CD14-positive monocyte (primary cell): Measurements from ENCODE around the gene PCBP3. TPM values are rescaled to one million over a fixed set of nuclear protein-coding genes. Genes with fewer than 3 reads are reported as not detected.
A peak's percentile ranks its signal among the peaks of the same experiment; 100 is the strongest.

Experiments used
- DNase-seq, 3 donors: peaks; one replicate each; pipeline ENCODE4 v3.0.0-alpha.2; 2011 to 2022
- H2AFZ ChIP-seq: 2 replicates; pipeline ENCODE4 v1.6.0; 2012; ENCODE audit warnings: mild to moderate bottlenecking, low read depth, low read length, inconsistent platforms; ENCODE audit not compliant: insufficient read depth, poor library complexity, severe bottlenecking
- H3K27ac ChIP-seq, 2 donors: 1 replicate in 1 of 2; 2 replicates in 1 of 2; pipeline ENCODE4 v1.5.1; 2012 to 2013; ENCODE audit warnings: low read length in 2 of 2, control low read depth in 1 of 2, inconsistent platforms in 1 of 2, low read depth in 1 of 2, mild to moderate bottlenecking in 1 of 2
- H3K27me3 ChIP-seq, 2 donors: one replicate each; pipeline versions ENCODE4 v1.6.0 to v1.6.1; 2011 to 2013; ENCODE audit warnings: low read length in 2 of 2; ENCODE audit not compliant: control insufficient read depth in 2 of 2, insufficient read depth in 2 of 2
- H3K36me3 ChIP-seq, 2 donors: replicated peaks in 1 of 2; 1 replicate in 1 of 2; 2 replicates in 1 of 2; pipeline versions ENCODE4 v1.5.1 to v1.6.1; 2012 to 2013; ENCODE audit warnings: low read length in 2 of 2, control low read depth in 1 of 2, inconsistent platforms in 1 of 2, mild to moderate bottlenecking in 1 of 2; ENCODE audit not compliant: insufficient read depth in 2 of 2, control insufficient read depth in 1 of 2
- H3K4me1 ChIP-seq, 2 donors: 1 replicate in 1 of 2; 2 replicates in 1 of 2; pipeline versions ENCODE4 v1.5.1 to v1.6.1; 2012 to 2013; ENCODE audit warnings: low read length in 2 of 2, control low read depth in 1 of 2, inconsistent platforms in 1 of 2, mild to moderate bottlenecking in 1 of 2, moderate library complexity in 1 of 2; ENCODE audit not compliant: insufficient read depth in 2 of 2, control insufficient read depth in 1 of 2
- H3K4me2 ChIP-seq: replicated peaks from 2 replicates; pipeline ENCODE3; 2012; ENCODE audit warnings: low read length, moderate library complexity, mild to moderate bottlenecking; ENCODE audit not compliant: poor library complexity, severe bottlenecking; ENCODE audit errors: extremely low read depth
- H3K4me3 ChIP-seq, 3 experiments: fragments of 200-600 bp in 1 of 3; sonication (generic) in 1 of 3; replicated peaks in 1 of 3; 1 replicate in 2 of 3; 2 replicates in 1 of 3; pipeline ENCODE4 v1.5.1; 2011 to 2013; ENCODE audit warnings: low read length in 3 of 3, mild to moderate bottlenecking in 3 of 3, control low read depth in 2 of 3, low read depth in 2 of 3, inconsistent platforms in 1 of 3, moderate library complexity in 1 of 3
- H3K79me2 ChIP-seq: 2 replicates; pipeline ENCODE4 v1.6.0; 2012; ENCODE audit warnings: mild to moderate bottlenecking, control low read depth, inconsistent platforms, low read length, moderate library complexity; ENCODE audit not compliant: insufficient read depth
- H3K9ac ChIP-seq: 2 replicates; pipeline ENCODE4 v1.6.0; 2017; ENCODE audit warnings: low read length, mild to moderate bottlenecking; ENCODE audit not compliant: insufficient read depth, poor library complexity, severe bottlenecking
- H3K9me3 ChIP-seq, 2 donors: replicated peaks in 1 of 2; 1 replicate in 1 of 2; 2 replicates in 1 of 2; pipeline versions ENCODE4 v1.5.1 to v1.6.1; 2012 to 2013; ENCODE audit warnings: low read length in 2 of 2, control low read depth in 1 of 2; ENCODE audit not compliant: control insufficient read depth in 1 of 2, insufficient read depth in 1 of 2
- H4K20me1 ChIP-seq: 2 replicates; pipeline ENCODE4 v1.6.0; 2012; ENCODE audit warnings: mild to moderate bottlenecking, low read length, control low read depth, moderate library complexity; ENCODE audit not compliant: insufficient read depth
- H3K27ac Mint-ChIP-seq, 7 donors: one replicate each; pipeline ENCODE4 v1.8.0; 2020; ENCODE audit warnings: mild to moderate bottlenecking in 7 of 7, mixed read lengths in 7 of 7, moderate library complexity in 6 of 7, inconsistent platforms in 2 of 7
- H3K27me3 Mint-ChIP-seq, 3 donors: one replicate each; pipeline ENCODE4 v1.8.0; 2021 to 2022; ENCODE audit warnings: low read depth in 3 of 3, mild to moderate bottlenecking in 3 of 3, mixed read lengths in 3 of 3, moderate library complexity in 3 of 3, inconsistent platforms in 1 of 3
- H3K36me3 Mint-ChIP-seq, 2 donors: one replicate each; pipeline ENCODE4 v1.8.0; 2020; ENCODE audit warnings: mixed read lengths in 2 of 2, inconsistent platforms in 1 of 2, mild to moderate bottlenecking in 1 of 2
- H3K4me1 Mint-ChIP-seq: one replicate; pipeline ENCODE4 v1.8.0; 2020; ENCODE audit warnings: mild to moderate bottlenecking, mixed read lengths
- H3K4me3 Mint-ChIP-seq, 2 donors: one replicate each; pipeline ENCODE4 v1.8.0; 2020; ENCODE audit warnings: mild to moderate bottlenecking in 2 of 2, mixed read lengths in 2 of 2, moderate library complexity in 1 of 2
- H3K9me3 Mint-ChIP-seq, 7 donors: one replicate each; pipeline ENCODE4 v1.8.0; 2020 to 2022; ENCODE audit warnings: mixed read lengths in 7 of 7, mild to moderate bottlenecking in 6 of 7, moderate library complexity in 6 of 7, inconsistent platforms in 2 of 7
- CTCF ChIP-seq: fragments of 200-600 bp; IDR thresholded peaks from one replicate; pipeline ENCODE4 v1.8.0; 2022; ENCODE audit warnings: antibody characterized with exemption, mild to moderate bottlenecking
- WGBS: methylation state at CpG from one replicate; pipeline ENCODE4 v1.1.5; 2013; ENCODE audit warnings: missing lambda C conversion rate; ENCODE audit not compliant: insufficient coverage; 5-methylcytosine and 5-hydroxymethylcytosine counted together
- intact Hi-C, 2 donors: fragments of 100-400 bp; cut with micrococcal nuclease; formaldehyde crosslinking; loops; one replicate each; pipeline versions ENCODE4 v1.15.0 to v1.15.1; 2023
- polyA plus RNA-seq, 3 donors: library from polyadenylated mRNA; depleted of rRNA in 1 of 3; unstranded in 2 of 3; stranded (reverse) in 1 of 3; fragments of 300-500 nt in 2 of 3; fragments of >200 nt in 1 of 3; fragmentation: Illumina TruSeq in 2 of 3; gene quantifications; 1 replicate in 2 of 3; 2 replicates in 1 of 3; pipeline ENCODE4 v1.2.3, GENCODE V29; 2012 to 2021

The PCBP3 gene
- polyA plus RNA-seq, 3 donors: 0.34 to 0.49 TPM; not detected in 1

DNA sequence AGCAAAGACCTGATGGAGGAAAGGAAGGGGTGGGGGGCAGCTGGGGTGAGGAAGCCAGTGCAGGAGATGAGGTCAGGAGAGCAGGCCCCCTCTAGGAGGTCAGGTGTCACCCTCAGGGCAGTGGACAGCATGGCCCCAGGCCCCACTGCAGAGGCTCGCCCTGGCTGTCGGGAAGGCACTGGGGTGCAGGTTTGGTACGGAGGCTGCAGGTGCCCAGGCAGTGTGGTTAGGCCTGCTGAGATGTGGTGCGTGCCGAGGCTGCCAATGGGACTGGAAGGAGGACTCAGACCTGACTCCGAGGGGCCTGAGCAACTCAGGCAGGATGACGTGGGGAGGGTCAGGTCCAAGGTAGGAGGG is 82.3 kb downstream of the PCBP3 start:
- Histone ChIP-seq H4K20me1 (no peaks in the 10 kb centered on the region), H3K9me3 (no peaks in the 10 kb centered on the region), H3K27ac (no peak overlapping the region), H3K27me3 (no peaks in the 10 kb centered on the region), H3K36me3 (no peaks in the 10 kb centered on the region), H3K4me3 (no peak overlapping the region), H2AFZ (no peak overlapping the region), H3K4me2 (no peak overlapping the region), H3K4me1 (no peaks in the 10 kb centered on the region), H3K9ac (no peak overlapping the region), H3K79me2 (no peaks in the 10 kb centered on the region)
- H3K27ac Mint-ChIP-seq: peak overlapping the region in 1 of 7 donors; percentile 26
- H3K4me1 Mint-ChIP-seq: peaks cover 3% of the 10 kb centered on the region
- no peaks in the 10 kb centered on the region for H3K36me3 Mint-ChIP-seq
- intact Hi-C loops: no loop called here
- DNase-seq: no peak
- no peak overlapping the region for H3K4me3 Mint-ChIP-seq
- TF ChIP-seq CTCF: no peak
- 97% methylated on average over 7 of the region's 7 CpGs for WGBS
- H3K9me3 Mint-ChIP-seq: no peaks in the 10 kb centered on the region
- H3K27me3 Mint-ChIP-seq: peaks cover 0 to 2% (median 0%) of the 10 kb centered on the region in 3 donors

DNA sequence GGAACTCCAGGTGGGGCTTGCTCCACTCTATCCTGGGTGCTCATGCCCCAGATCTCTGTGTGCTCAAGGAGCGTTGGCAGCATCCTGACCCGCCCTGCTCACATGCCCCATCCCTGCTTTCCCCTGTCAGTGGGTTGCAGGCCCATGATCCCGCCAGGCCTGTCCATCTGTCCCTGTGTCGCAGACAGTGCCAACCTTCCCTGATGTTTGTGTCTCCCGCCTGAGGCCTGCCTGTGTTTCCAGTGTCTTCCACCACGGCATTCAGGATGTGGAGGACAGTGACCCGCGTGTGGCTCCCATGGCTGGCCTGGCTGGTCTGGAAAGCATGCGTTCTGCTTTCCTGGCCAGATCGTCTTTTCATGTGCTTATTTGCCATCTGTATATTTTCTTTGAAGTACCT is 82.9 kb downstream of the PCBP3 start:
- 94% methylated on average over 10 of the region's 10 CpGs for WGBS
- no peaks in the 10 kb centered on the region for H3K36me3 Mint-ChIP-seq
- no peaks in the 10 kb centered on the region for H3K4me1 ChIP-seq
- no peaks in the 10 kb centered on the region for H3K9me3 Mint-ChIP-seq
- no peak overlapping the region for H2AFZ ChIP-seq
- no peaks in the 10 kb centered on the region for H3K36me3 ChIP-seq
- H3K27ac ChIP-seq: no peak overlapping the region
- H4K20me1 ChIP-seq: no peaks in the 10 kb centered on the region
- peaks cover 3% of the 10 kb centered on the region for H3K4me1 Mint-ChIP-seq
- no peak overlapping the region for H3K27ac Mint-ChIP-seq
- no peak overlapping the region for H3K4me2 ChIP-seq
- H3K4me3 Mint-ChIP-seq: no peak overlapping the region
- H3K9ac ChIP-seq: no peak overlapping the region
- no peaks in the 10 kb centered on the region for H3K79me2 ChIP-seq
- H3K27me3 Mint-ChIP-seq: peaks cover 0 to 2% (median 0%) of the 10 kb centered on the region in 3 donors
- no peak overlapping the region for H3K4me3 ChIP-seq
- TF ChIP-seq CTCF: no peak
- no peak for DNase-seq
- H3K9me3 ChIP-seq: no peaks in the 10 kb centered on the region
- H3K27me3 ChIP-seq: no peaks in the 10 kb centered on the region
- intact Hi-C loops: no loop called here
